Measurements from ENCODE around the gene C16orf95. TPM values are rescaled to one million over a fixed set of nuclear protein-coding genes. Genes with fewer than 3 reads are reported as not detected.

C16orf95 gene
- total RNA-seq, 1 experiment from 2014 or later: 5.1 TPM

- Histone ChIP-seq H3K9me3 (ENCODE audit: low read depth, low read length, poor library complexity, severe bottlenecking) (no peaks in the 10 kb centered on the region), H3K4me1 (ENCODE audit: insufficient read depth, low read length, poor library complexity, severe bottlenecking) (no peaks in the 10 kb centered on the region), H3K27ac (ENCODE audit: low read depth, low read length, poor library complexity, severe bottlenecking) (no peak overlapping the region), H3K4me3 (ENCODE audit: low read depth, low read length, poor library complexity, severe bottlenecking) (no peak overlapping the region), H3K36me3 (ENCODE audit: insufficient read depth, low read length, poor library complexity, severe bottlenecking) (peaks cover 4% of the 10 kb centered on the region), H3K27me3 (replicated peaks; ENCODE audit: insufficient read depth, low read depth, low read length, poor library complexity) (no peaks in the 10 kb centered on the region)
- DNase-seq (ENCODE audit: low spot score): no peak
- intact Hi-C loops (cut with micrococcal nuclease; ENCODE audit: unreplicated experiment): no loop called here
- no TSS peak for BruUV-seq (replicated peaks)
- ChIA-PET POLR2A (ENCODE audit: low non-redundant PET) (no interaction called here), CTCF (no interaction called here)
- TF ChIP-seq EZH2 (IDR thresholded peaks at IDR 0.05; ENCODE audit: borderline replicate concordance, low read depth, low read length, poor library complexity, severe bottlenecking): no peak
- TF ChIP-seq CTCF (conservative IDR thresholded peaks at IDR 0.05; ENCODE audit: low read depth, low read length): no peak
Measured at GRCh38 chr16:87358696-87359095, 41.5 kb upstream of the C16orf95 start.

- BruUV-seq (replicated peaks): no TSS peak
- Histone ChIP-seq H3K36me3 (ENCODE audit: insufficient read depth, low read length, poor library complexity, severe bottlenecking) (peaks cover 4% of the 10 kb centered on the region), H3K9me3 (ENCODE audit: low read depth, low read length, poor library complexity, severe bottlenecking) (no peaks in the 10 kb centered on the region), H3K4me3 (ENCODE audit: low read depth, low read length, poor library complexity, severe bottlenecking) (no peak overlapping the region), H3K27me3 (replicated peaks; ENCODE audit: insufficient read depth, low read depth, low read length, poor library complexity) (no peaks in the 10 kb centered on the region), H3K4me1 (ENCODE audit: insufficient read depth, low read length, poor library complexity, severe bottlenecking) (no peaks in the 10 kb centered on the region), H3K27ac (ENCODE audit: low read depth, low read length, poor library complexity, severe bottlenecking) (no peak overlapping the region)
- ChIA-PET CTCF (no interaction called here), POLR2A (ENCODE audit: low non-redundant PET) (no interaction called here)
- TF ChIP-seq CTCF (conservative IDR thresholded peaks at IDR 0.05; ENCODE audit: low read depth, low read length) (no peak), EZH2 (IDR thresholded peaks at IDR 0.05; ENCODE audit: borderline replicate concordance, low read depth, low read length, poor library complexity, severe bottlenecking) (no peak)
- DNase-seq (ENCODE audit: low spot score): no peak
- intact Hi-C loops (cut with micrococcal nuclease; ENCODE audit: unreplicated experiment): no loop called here
Measured at GRCh38 chr16:87358250-87358649, 41.1 kb upstream of the C16orf95 start.

- H3K9me3 ChIP-seq (ENCODE audit: low read depth, low read length, poor library complexity, severe bottlenecking): no peaks in the 10 kb centered on the region
- H3K4me3 ChIP-seq (ENCODE audit: low read depth, low read length, poor library complexity, severe bottlenecking): no peak overlapping the region
- H3K4me1 ChIP-seq (ENCODE audit: insufficient read depth, low read length, poor library complexity, severe bottlenecking): no peaks in the 10 kb centered on the region
- peaks cover 2% of the 10 kb centered on the region for H3K36me3 ChIP-seq (ENCODE audit: insufficient read depth, low read length, poor library complexity, severe bottlenecking)
- H3K27me3 ChIP-seq (replicated peaks; ENCODE audit: insufficient read depth, low read depth, low read length, poor library complexity): no peaks in the 10 kb centered on the region
- no TSS peak for BruUV-seq (replicated peaks)
- intact Hi-C loops (cut with micrococcal nuclease; ENCODE audit: unreplicated experiment): no loop called here
- TF ChIP-seq CTCF (conservative IDR thresholded peaks at IDR 0.05; ENCODE audit: low read depth, low read length) (no peak), EZH2 (IDR thresholded peaks at IDR 0.05; ENCODE audit: borderline replicate concordance, low read depth, low read length, poor library complexity, severe bottlenecking) (no peak)
- ChIA-PET POLR2A (ENCODE audit: low non-redundant PET) (no interaction called here), CTCF (no interaction called here)
- H3K27ac ChIP-seq (ENCODE audit: low read depth, low read length, poor library complexity, severe bottlenecking): no peak overlapping the region
- no peak for DNase-seq (ENCODE audit: low spot score)
Measured at GRCh38 chr16:87356491-87356853, 39.3 kb upstream of the C16orf95 start.

All from A673 (cell line).